NCI-H460 (cell line): Measurements from ENCODE around the gene UBR1. TPM values are rescaled to one million over a fixed set of nuclear protein-coding genes. Genes with fewer than 3 reads are reported as not detected.
"Not testable (repeated sequence)": the region's sequence is repeated elsewhere in the genome, so short reads cannot be mapped to it uniquely, and the experiment has no call there.

Experiments
- DNase-seq: peaks from one replicate; pipeline ENCODE4 v3.0.0-alpha.2; 2016; ENCODE audit warnings: low read depth; ENCODE audit errors: extremely low read depth
- small RNA-seq, 2 experiments: library from RNA; depleted of rRNA; stranded (forward); fragments of <200 nt; gene quantifications; one replicate each; pipeline ENCODE3, GENCODE V24; 2014
- total RNA-seq: library from RNA; depleted of rRNA; stranded (reverse); fragments of >200 nt; shearing (Covaris generic); gene quantifications from 2 replicates; pipeline ENCODE4 v1.2.3, GENCODE V29; 2014; rRNA removed

UBR1 gene
- total RNA-seq, 1 experiment from 2014 or later = 26.2 TPM

GRCh38 chr15:42919308-42919707 lies 186.5 kb downstream of the UBR1 start:
- DNase-seq = no peak

- no peak for DNase-seq
Measured at GRCh38 chr15:42918047-42918446, 187.8 kb downstream of the UBR1 start.

GRCh38 chr15:42915654-42916315 lies 190.1 kb downstream of the UBR1 start:
- DNase-seq = no peak

GRCh38 chr15:42914728-42915497 lies 190.9 kb downstream of the UBR1 start:
- no peak for DNase-seq

- DNase-seq = no peak
Measured at GRCh38 chr15:42911058-42911592, 194.7 kb downstream of the UBR1 start.

GRCh38 chr15:42908538-42908937 lies 197.3 kb downstream of the UBR1 start:
- no peak for DNase-seq

GRCh38 chr15:42903388-42904324 lies 202.2 kb downstream of the UBR1 start:
- DNase-seq = no peak

GRCh38 chr15:42893911-42894310 lies 211.9 kb downstream of the UBR1 start:
- DNase-seq = not testable (repeated sequence)

Small RNAs within 50 kb of the gene (small RNA-seq; reads per million reads assigned to genes)
- 0 reads per million in 2 experiments for gene AC068724.2

Other genes with a start within 250 kb of the UBR1 start
- 6.8 and 8.8 TPM in 2 replicates for gene TTBK2, start 185.3 kb downstream of the UBR1 start, total RNA-seq
- gene TMEM62, start 27.5 kb upstream of the UBR1 start, total RNA-seq = 20.1 and 23.2 TPM in 2 replicates
- 50.6 and 53.4 TPM in 2 replicates for gene CCNDBP1, start 79.4 kb upstream of the UBR1 start, total RNA-seq
- gene EPB42, start 115.0 kb upstream of the UBR1 start, total RNA-seq = not detected in 2 replicates
- not detected in 2 replicates for gene TGM5, start 160.9 kb upstream of the UBR1 start, total RNA-seq
- gene TGM7, start 196.2 kb upstream of the UBR1 start, total RNA-seq = not detected in 2 replicates
- 10.0 and 11.8 TPM in 2 replicates for gene LCMT2, start 224.5 kb upstream of the UBR1 start, total RNA-seq